Neural cell (in vitro differentiated cells): ENCODE data around the gene ZBTB7A.

ENCODE experiments used
- EP300 ChIP-seq: fragments of 450-650 bp; conservative IDR thresholded peaks from 2 replicates; pipeline ENCODE4 v1.6.1; 2014; ENCODE audit warnings: antibody characterized with exemption, mild to moderate bottlenecking, moderate library complexity; ENCODE audit not compliant: poor library complexity, severe bottlenecking
- EZH2 ChIP-seq: fragments of 200-600, 300-800 bp; shearing (Covaris generic), sonication (generic); IDR thresholded peaks from 2 replicates; pipeline ENCODE4 v1.6.1; 2014; ENCODE audit warnings: antibody characterized with exemption, low read length, borderline replicate concordance, mild to moderate bottlenecking; ENCODE audit not compliant: insufficient read depth, poor library complexity, severe bottlenecking
- MXI1 ChIP-seq: fragments of 450-650 bp; conservative IDR thresholded peaks from 2 replicates; pipeline ENCODE4 v1.6.1; 2014; ENCODE audit warnings: antibody characterized with exemption, mild to moderate bottlenecking; ENCODE audit not compliant: poor library complexity, severe bottlenecking
- POLR2AphosphoS5 ChIP-seq: IDR thresholded peaks from 2 replicates; pipeline ENCODE4 v1.6.1; 2012
- RAD21 ChIP-seq: fragments of 450-650 bp; conservative IDR thresholded peaks from 2 replicates; pipeline ENCODE4 v1.6.1; 2014; ENCODE audit warnings: antibody characterized with exemption, mild to moderate bottlenecking, moderate library complexity
- SMC3 ChIP-seq: fragments of 450-650 bp; conservative IDR thresholded peaks from 2 replicates; pipeline ENCODE4 v1.6.1; 2014; ENCODE audit warnings: antibody characterized with exemption, mild to moderate bottlenecking, moderate library complexity; ENCODE audit not compliant: poor library complexity
- TAF1 ChIP-seq: IDR thresholded peaks from 2 replicates; pipeline ENCODE4 v1.6.1; 2012; ENCODE audit warnings: low read depth
- TF ChIP-seq, protein P1 (sequence below): fragments of 450-650 bp; IDR thresholded peaks from 2 replicates; pipeline ENCODE4 v1.5.1; 2014; ENCODE audit warnings: antibody characterized with exemption, mild to moderate bottlenecking, moderate library complexity; ENCODE audit not compliant: poor library complexity, severe bottlenecking
- TF ChIP-seq, protein P2 (sequence below): IDR thresholded peaks from 2 replicates; pipeline ENCODE4 v1.6.1; 2012; ENCODE audit warnings: borderline replicate concordance

DNA sequence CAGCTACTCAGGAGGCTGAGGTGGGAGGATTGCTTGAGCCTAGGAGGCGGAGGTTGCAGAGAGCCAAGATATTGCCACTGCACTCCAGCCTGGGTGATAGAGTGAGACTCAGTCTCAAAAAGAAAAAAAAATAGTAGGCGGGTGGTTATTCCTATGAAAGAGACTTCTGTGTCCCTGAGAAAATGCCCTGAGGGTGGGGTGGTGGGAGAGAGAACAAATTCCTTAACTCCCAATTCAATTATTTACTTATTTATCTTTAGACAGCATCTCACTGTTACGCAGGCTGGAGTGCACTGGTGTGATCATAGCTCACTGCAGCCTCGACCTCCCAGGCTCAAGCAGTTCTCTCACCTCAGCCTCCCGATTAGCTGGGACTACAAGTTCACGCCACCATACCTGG, 71.1 kb downstream of the ZBTB7A start:
- TF ChIP-seq, protein P1, sequence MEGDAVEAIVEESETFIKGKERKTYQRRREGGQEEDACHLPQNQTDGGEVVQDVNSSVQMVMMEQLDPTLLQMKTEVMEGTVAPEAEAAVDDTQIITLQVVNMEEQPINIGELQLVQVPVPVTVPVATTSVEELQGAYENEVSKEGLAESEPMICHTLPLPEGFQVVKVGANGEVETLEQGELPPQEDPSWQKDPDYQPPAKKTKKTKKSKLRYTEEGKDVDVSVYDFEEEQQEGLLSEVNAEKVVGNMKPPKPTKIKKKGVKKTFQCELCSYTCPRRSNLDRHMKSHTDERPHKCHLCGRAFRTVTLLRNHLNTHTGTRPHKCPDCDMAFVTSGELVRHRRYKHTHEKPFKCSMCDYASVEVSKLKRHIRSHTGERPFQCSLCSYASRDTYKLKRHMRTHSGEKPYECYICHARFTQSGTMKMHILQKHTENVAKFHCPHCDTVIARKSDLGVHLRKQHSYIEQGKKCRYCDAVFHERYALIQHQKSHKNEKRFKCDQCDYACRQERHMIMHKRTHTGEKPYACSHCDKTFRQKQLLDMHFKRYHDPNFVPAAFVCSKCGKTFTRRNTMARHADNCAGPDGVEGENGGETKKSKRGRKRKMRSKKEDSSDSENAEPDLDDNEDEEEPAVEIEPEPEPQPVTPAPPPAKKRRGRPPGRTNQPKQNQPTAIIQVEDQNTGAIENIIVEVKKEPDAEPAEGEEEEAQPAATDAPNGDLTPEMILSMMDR: no peak
- TF ChIP-seq EZH2 (no peak), POLR2AphosphoS5 (no peak), EP300 (no peak), MXI1 (no peak), SMC3 (no peak), TAF1 (no peak), RAD21 (no peak)
- TF ChIP-seq, protein P2, sequence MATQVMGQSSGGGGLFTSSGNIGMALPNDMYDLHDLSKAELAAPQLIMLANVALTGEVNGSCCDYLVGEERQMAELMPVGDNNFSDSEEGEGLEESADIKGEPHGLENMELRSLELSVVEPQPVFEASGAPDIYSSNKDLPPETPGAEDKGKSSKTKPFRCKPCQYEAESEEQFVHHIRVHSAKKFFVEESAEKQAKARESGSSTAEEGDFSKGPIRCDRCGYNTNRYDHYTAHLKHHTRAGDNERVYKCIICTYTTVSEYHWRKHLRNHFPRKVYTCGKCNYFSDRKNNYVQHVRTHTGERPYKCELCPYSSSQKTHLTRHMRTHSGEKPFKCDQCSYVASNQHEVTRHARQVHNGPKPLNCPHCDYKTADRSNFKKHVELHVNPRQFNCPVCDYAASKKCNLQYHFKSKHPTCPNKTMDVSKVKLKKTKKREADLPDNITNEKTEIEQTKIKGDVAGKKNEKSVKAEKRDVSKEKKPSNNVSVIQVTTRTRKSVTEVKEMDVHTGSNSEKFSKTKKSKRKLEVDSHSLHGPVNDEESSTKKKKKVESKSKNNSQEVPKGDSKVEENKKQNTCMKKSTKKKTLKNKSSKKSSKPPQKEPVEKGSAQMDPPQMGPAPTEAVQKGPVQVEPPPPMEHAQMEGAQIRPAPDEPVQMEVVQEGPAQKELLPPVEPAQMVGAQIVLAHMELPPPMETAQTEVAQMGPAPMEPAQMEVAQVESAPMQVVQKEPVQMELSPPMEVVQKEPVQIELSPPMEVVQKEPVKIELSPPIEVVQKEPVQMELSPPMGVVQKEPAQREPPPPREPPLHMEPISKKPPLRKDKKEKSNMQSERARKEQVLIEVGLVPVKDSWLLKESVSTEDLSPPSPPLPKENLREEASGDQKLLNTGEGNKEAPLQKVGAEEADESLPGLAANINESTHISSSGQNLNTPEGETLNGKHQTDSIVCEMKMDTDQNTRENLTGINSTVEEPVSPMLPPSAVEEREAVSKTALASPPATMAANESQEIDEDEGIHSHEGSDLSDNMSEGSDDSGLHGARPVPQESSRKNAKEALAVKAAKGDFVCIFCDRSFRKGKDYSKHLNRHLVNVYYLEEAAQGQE: no peak
